HEK293 (cell line): Measurements from ENCODE around the gene PAAF1.

Experiments
- TRIM28 ChIP-seq: IDR thresholded peaks from 2 replicates; pipeline ENCODE4 v1.6.1; 2011; ENCODE audit warnings: low read length, control low read depth, borderline replicate concordance
- YY1 ChIP-seq: fragments of 450-650 bp; formaldehyde crosslinking; IDR thresholded peaks from 2 replicates; pipeline ENCODE4 v1.5.1; 2018; ENCODE audit warnings: missing biosample characterization, missing genetic modification characterization
- ZNF121 ChIP-seq: fragments of 450-650 bp; formaldehyde crosslinking; IDR thresholded peaks from 2 replicates; pipeline ENCODE4 v1.5.1; 2016; ENCODE audit warnings: missing biosample characterization, missing genetic modification characterization
- ZNF530 ChIP-seq: fragments of 450-650 bp; formaldehyde crosslinking; IDR thresholded peaks from 2 replicates; pipeline ENCODE4 v1.5.1; 2016; ENCODE audit warnings: low read depth, missing biosample characterization, missing genetic modification characterization
- TF ChIP-seq, protein P1 (sequence below): fragments of 450-650 bp; formaldehyde crosslinking; IDR thresholded peaks from 2 replicates; pipeline ENCODE4 v1.5.1; 2016; ENCODE audit warnings: missing biosample characterization, missing genetic modification characterization
- TF ChIP-seq, protein P2 (sequence below): fragments of 450-650 bp; IDR thresholded peaks from 2 replicates; pipeline ENCODE4 v1.5.1; 2018; ENCODE audit warnings: missing biosample characterization, missing genetic modification characterization

DNA sequence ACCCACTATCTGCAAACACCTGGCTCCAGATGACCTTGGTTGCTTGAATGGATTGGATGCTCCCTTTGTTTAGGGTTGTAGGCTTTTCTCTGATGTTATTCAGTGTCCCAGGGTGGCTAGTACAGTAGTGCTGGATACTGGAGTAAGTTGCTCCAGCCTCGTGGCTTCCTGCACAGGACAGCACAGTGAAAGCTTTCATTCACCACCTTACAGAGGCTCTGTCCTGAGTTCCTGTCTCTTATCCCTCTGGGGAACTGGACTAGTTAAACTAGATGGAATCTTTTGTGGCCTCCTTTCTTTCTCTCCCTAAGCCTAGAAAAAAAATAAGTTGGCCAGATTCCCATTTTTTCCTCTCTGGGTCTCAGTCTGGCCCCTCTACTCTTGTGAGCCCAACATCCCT, 46.5 kb upstream of the PAAF1 start:
- no peak for TF ChIP-seq ZNF530 (tag by site-specific recombination)
- no peak for TF ChIP-seq YY1
- TF ChIP-seq, protein P1, sequence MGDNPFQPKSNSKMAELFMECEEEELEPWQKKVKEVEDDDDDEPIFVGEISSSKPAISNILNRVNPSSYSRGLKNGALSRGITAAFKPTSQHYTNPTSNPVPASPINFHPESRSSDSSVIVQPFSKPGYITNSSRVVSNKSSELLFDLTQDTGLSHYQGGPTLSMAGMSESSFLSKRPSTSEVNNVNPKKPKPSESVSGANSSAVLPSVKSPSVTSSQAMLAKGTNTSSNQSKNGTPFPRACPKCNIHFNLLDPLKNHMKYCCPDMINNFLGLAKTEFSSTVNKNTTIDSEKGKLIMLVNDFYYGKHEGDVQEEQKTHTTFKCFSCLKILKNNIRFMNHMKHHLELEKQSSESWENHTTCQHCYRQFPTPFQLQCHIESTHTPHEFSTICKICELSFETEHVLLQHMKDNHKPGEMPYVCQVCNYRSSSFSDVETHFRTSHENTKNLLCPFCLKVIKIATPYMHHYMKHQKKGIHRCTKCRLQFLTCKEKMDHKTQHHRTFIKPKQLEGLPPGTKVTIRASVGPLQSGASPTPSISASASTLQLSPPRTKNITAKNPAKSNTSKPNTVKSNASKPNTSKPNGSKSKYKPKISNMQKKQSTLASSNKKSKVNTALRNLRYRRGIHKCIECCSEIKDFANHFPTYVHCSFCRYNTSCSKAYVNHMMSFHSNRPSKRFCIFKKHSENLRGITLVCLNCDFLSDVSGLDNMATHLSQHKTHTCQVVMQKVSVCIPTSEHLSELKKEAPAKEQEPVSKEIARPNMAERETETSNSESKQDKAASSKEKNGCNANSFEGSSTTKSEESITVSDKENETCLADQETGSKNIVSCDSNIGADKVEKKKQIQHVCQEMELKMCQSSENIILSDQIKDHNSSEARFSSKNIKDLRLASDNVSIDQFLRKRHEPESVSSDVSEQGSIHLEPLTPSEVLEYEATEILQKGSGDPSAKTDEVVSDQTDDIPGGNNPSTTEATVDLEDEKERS: no peak
- no peak for TF ChIP-seq TRIM28
- TF ChIP-seq ZNF121 (tag by site-specific recombination): no peak
- TF ChIP-seq, protein P2, sequence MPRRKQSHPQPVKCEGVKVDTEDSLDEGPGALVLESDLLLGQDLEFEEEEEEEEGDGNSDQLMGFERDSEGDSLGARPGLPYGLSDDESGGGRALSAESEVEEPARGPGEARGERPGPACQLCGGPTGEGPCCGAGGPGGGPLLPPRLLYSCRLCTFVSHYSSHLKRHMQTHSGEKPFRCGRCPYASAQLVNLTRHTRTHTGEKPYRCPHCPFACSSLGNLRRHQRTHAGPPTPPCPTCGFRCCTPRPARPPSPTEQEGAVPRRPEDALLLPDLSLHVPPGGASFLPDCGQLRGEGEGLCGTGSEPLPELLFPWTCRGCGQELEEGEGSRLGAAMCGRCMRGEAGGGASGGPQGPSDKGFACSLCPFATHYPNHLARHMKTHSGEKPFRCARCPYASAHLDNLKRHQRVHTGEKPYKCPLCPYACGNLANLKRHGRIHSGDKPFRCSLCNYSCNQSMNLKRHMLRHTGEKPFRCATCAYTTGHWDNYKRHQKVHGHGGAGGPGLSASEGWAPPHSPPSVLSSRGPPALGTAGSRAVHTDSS (tag by site-specific recombination): no peak
